ENCODE measurements around the gene FCSK.

FCSK gene

DNA sequence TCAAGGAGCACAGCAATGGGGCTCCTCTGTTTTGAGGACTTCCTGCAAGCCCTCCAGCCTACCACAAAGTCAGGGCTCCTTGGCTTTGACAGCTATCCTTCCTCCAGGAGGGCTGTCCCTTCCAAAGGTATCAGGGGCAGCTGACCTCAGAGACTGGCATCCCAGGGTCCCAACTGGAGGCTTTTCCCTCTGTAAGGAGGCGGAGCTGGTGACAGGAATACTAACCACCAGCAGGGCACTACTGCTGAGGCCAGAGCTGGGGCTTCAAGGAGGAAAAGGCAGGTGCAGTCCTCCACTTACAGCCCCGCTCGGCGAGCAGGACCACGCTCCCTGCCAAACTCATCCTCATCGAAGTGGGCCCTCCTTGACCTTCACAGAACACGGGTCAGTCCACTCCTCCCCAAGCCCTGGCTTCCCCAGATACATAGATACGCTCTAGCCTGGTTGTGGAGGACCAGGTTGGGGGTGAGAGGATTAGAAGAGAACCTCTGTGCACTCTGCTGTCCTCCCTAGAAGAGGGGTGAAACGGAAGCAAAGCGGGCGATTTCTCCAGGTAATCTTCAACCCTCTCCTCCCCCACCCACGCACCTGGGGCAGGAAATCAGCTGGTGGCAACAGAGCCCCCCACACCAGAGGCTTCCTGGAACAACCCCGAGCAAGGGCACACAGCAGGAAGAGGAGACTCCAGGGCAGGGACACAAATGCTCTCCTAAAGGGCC, 36.0 kb upstream of the FCSK start:
- H3K27ac ChIP-seq: no peak overlapping the region
- TF ChIP-seq CTCF (conservative IDR thresholded peaks at IDR 0.05): no peak

DNA sequence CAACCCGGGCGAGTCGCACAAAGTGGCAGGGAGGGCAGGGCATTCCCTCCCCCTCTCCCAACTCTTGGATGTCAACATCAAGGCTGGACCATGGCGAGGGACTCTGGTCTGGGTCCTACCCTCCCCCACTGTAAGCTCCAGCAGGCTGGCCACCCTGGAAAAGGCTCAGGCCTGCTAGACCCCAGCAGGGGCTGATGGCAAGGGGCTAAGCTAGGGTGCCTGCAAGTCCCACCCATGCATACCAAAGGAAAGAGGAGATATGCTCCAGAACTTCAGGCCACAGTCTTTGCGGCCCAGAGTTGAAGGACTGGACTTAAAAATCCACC, 35.4 kb upstream of the FCSK start:
- H3K27ac ChIP-seq: no peak overlapping the region
- TF ChIP-seq CTCF (conservative IDR thresholded peaks at IDR 0.05): no peak

GRCh38 chr16:70419384-70420327, 34.7 kb upstream of the FCSK start:
- no peak overlapping the region for H3K27ac ChIP-seq

GRCh38 chr16:70421014-70421413, 33.4 kb upstream of the FCSK start:
- H3K27ac ChIP-seq: no peak overlapping the region
- TF ChIP-seq CTCF (conservative IDR thresholded peaks at IDR 0.05): no peak

More at GRCh38 chr16:70419384-70420327, 34.7 kb upstream of the FCSK start:
- no peak for TF ChIP-seq CTCF (conservative IDR thresholded peaks at IDR 0.05)

DNA sequence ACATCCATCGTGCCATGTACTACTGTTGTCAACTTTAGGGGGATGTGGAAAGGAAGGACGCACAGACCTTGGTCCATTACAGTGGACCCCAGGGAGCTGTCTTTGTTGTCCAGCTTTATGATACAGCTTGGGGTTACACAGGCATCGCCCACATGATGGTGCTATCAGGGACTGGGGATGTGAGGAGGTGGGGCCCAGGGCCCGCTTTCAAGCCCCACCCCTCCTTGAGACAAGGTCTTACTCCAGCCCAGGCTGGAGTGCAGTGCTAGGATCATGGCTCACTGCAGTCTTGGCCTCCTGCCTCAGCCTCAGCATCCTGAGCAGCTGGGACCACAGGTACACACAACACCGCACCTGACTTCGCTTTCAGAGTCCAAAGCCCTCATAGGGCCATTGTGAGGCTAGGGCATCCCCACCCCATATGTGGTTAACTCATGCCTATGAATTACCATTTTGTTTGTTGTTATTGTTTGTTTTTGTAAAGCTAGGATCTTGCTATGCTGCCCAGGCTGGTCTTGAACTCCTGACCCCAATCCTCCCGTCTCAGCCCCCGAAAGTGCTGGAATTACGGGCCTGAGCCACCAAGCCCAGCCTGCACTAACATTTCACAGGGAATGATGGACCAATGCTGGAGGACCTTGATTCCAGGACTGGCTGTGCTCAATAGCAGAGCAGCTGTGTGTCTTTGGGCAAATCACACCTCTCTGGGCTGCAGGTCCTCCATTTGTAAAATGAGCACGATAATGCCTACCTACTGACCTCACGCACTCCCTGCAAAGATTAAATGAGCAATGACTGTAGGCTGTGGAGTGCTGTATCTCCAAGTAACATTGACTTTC, 32.7 kb upstream of the FCSK start:
- H3K27ac ChIP-seq: no peak overlapping the region
- no peak for TF ChIP-seq CTCF (conservative IDR thresholded peaks at IDR 0.05)

GRCh38 chr16:70422543-70422942, 31.9 kb upstream of the FCSK start:
- no peak for TF ChIP-seq CTCF (conservative IDR thresholded peaks at IDR 0.05)
- H3K27ac ChIP-seq: no peak overlapping the region

DNA sequence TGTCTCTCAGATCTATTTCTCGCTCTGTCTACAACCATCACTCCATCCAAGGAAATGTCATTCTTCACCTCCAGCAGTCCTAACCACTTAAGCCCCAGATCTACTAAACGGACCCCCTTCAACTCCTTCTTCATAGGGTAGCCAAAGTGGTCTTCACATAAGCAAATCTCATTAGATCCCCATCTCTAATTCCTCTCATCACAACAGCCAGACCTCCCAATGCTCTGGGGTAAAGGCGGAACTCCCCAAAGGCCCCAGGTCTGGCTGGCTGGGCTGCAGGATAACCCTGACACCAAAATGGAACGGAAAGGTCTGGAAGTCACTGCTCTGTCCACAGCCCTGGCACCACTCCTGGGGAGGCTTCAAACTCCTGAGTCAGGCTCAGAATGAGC, 26.6 kb upstream of the FCSK start:
- TF ChIP-seq CTCF (conservative IDR thresholded peaks at IDR 0.05): no peak
- peak overlapping the region; percentile 93 for H3K27ac ChIP-seq
